GM11168 (cell line): ENCODE measurements around the gene ZDHHC11.
"Not testable (repeated sequence)": the region's sequence is repeated elsewhere in the genome, so short reads cannot be mapped to it uniquely, and the experiment has no call there.

ENCODE experiments used
- in situ Hi-C: fragments of 300-500 bp; cut with MboI; formaldehyde crosslinking; loops from one replicate; pipeline ENCODE4 v1.12.0; 2022; ENCODE audit warnings: low sequenced_read_pairs; ENCODE audit not compliant: unreplicated experiment

The ZDHHC11 gene

GRCh38 chr5:751992-752391 is 98.8 kb downstream of the ZDHHC11 start:
- in situ Hi-C loops: not testable (repeated sequence)

DNA sequence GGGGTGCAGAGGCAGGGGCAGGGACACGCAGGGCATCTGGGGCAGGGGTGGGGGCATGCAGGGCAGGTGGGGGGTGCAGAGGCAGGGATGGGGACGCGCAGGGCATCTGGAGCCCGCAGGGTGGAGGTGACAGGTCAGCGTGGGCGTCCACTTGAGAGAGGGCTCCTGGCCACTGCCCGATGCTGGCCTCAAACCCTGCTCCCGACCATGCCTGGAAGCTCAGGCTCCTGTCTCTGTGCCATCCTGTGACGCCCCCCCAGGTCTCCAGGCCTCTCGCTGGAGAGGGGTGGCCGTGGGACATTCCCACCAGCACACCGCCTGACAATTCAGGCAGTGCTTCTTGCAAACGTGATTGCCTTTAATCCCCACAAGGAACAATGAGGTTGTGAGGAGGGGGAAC is 99.3 kb downstream of the ZDHHC11 start:
- in situ Hi-C loops: no loop called here

DNA sequence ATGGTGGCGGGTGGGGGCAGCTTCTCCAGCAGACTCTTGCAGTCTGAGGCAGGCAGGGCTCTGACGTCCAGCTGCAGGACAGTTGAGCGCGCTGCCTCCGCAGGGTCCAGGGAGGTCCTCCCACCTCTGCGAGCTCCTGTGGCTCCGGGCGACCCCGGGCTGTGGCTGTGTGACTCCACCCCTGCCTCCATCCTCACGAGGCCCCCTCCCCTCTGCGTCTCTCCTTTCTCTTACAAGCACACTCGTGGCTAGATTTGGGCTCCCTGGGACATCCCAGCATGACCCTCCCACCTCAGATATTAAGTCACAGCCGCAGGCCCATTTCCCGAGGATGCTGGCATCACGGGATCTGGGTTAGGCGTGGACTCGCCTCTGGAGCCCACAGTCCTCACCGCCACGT is 100.6 kb downstream of the ZDHHC11 start:
- in situ Hi-C loops: not testable (repeated sequence)

- in situ Hi-C loops: no loop called here
Observed at GRCh38 chr5:749101-749670, 101.6 kb downstream of the ZDHHC11 start.

- in situ Hi-C loops: not testable (repeated sequence)
Observed at GRCh38 chr5:748011-748980, 102.5 kb downstream of the ZDHHC11 start.

- in situ Hi-C loops: not testable (repeated sequence)
Observed at GRCh38 chr5:747303-747844, 103.4 kb downstream of the ZDHHC11 start.

- in situ Hi-C loops: no loop called here
Observed at GRCh38 chr5:746258-746761, 104.5 kb downstream of the ZDHHC11 start.
